Immature natural killer cell (primary cell): ENCODE data around the gene SCYL3. TPM values are rescaled to one million over a fixed set of nuclear protein-coding genes. Genes with fewer than 3 reads are reported as not detected.
"Not testable (repeated sequence)": the region's sequence is repeated elsewhere in the genome, so short reads cannot be mapped to it uniquely, and the experiment has no call there.

Experiments
- DNase-seq, 3 donors: peaks; one replicate each; pipeline ENCODE4 v3.0.0; 2022; ENCODE audit warnings: mixed read lengths in 1 of 3
- H3K27ac Mint-ChIP-seq, 6 donors: one replicate each; pipeline ENCODE4 v1.8.0; 2020; ENCODE audit warnings: mixed read lengths in 6 of 6, mild to moderate bottlenecking in 5 of 6, inconsistent platforms in 4 of 6, moderate library complexity in 3 of 6
- H3K27me3 Mint-ChIP-seq, 3 donors: one replicate each; pipeline ENCODE4 v1.8.0; 2020 to 2021; ENCODE audit warnings: low read depth in 3 of 3, mild to moderate bottlenecking in 3 of 3, mixed read lengths in 3 of 3, moderate library complexity in 3 of 3, inconsistent platforms in 1 of 3
- H3K36me3 Mint-ChIP-seq, 3 donors: one replicate each; pipeline ENCODE4 v1.8.0; 2020; ENCODE audit warnings: mixed read lengths in 3 of 3, inconsistent platforms in 2 of 3, mild to moderate bottlenecking in 2 of 3
- H3K4me1 Mint-ChIP-seq, 2 donors: one replicate each; pipeline ENCODE4 v1.8.0; 2020; ENCODE audit warnings: inconsistent platforms in 2 of 2, mild to moderate bottlenecking in 2 of 2, mixed read lengths in 2 of 2, moderate library complexity in 1 of 2
- H3K4me3 Mint-ChIP-seq, 5 donors: one replicate each; pipeline ENCODE4 v1.8.0; 2020; ENCODE audit warnings: mild to moderate bottlenecking in 5 of 5, mixed read lengths in 5 of 5, inconsistent platforms in 3 of 5, moderate library complexity in 3 of 5
- H3K9me3 Mint-ChIP-seq, 6 donors: one replicate each; pipeline ENCODE4 v1.8.0; 2020; ENCODE audit warnings: mild to moderate bottlenecking in 6 of 6, mixed read lengths in 6 of 6, inconsistent platforms in 4 of 6, moderate library complexity in 3 of 6
- polyA plus RNA-seq, 3 donors: library from polyadenylated mRNA; unstranded; fragments of 300-500 nt; fragmentation: Illumina TruSeq; gene quantifications; one replicate each; pipeline ENCODE4 v1.2.3, GENCODE V29; 2021

Gene SCYL3
- polyA plus RNA-seq, 3 donors from 2014 or later, result 6.1 to 13.1 (median 6.8) TPM

DNA sequence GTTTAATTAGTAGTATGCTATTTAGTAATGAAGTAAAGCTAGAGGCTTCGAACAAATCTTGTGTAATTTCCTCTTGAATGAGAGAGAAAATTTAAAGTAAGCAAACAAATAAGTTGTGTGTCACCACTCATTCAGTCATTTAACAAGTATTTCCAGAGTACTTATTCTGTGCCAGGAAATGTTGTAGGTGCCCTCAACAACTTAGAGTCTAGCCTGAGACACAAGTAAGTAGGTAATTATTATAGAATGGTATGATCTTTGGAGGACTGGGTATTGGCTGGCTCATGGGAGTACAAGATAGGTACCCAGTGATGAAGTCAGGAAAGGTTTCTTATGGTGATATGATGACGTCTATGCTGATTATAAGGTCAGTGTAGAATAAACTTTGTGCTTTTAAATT, 81.6 kb downstream of the SCYL3 start:
- H3K9me3 Mint-ChIP-seq, result no peaks in the 10 kb centered on the region
- DNase-seq, result no peak
- no peak overlapping the region for H3K27ac Mint-ChIP-seq
- peaks cover 10 to 17% of the 10 kb centered on the region in 2 donors for H3K4me1 Mint-ChIP-seq
- H3K27me3 Mint-ChIP-seq, result peaks cover 0 to 2% (median 0%) of the 10 kb centered on the region in 3 donors
- H3K4me3 Mint-ChIP-seq, result no peak overlapping the region
- peaks cover 0 to 6% (median 2%) of the 10 kb centered on the region in 3 donors for H3K36me3 Mint-ChIP-seq

- DNase-seq, H3K27me3 Mint-ChIP-seq, H3K4me3 Mint-ChIP-seq, H3K27ac Mint-ChIP-seq, H3K36me3 Mint-ChIP-seq, H3K9me3 Mint-ChIP-seq: not testable (repeated sequence)
- H3K4me1 Mint-ChIP-seq, result peaks cover 10 to 17% of the 10 kb centered on the region in 2 donors
These were observed 82.2 kb downstream of the SCYL3 start for GRCh38 chr1:169811418-169812035.

GRCh38 chr1:169809370-169810095, 84.2 kb downstream of the SCYL3 start:
- Mint-ChIP-seq H3K27ac (no peak overlapping the region), H3K9me3 (no peaks in the 10 kb centered on the region), H3K4me1 (peaks cover 9 to 15% of the 10 kb centered on the region in 2 donors), H3K4me3 (no peak overlapping the region), H3K36me3 (peaks cover 0 to 7% (median 4%) of the 10 kb centered on the region in 3 donors), H3K27me3 (no peaks in the 10 kb centered on the region)
- peak; percentile 27 to 45 (median 28) for DNase-seq

- Mint-ChIP-seq H3K27ac (no peak overlapping the region), H3K4me1 (no peaks in the 10 kb centered on the region), H3K9me3 (no peaks in the 10 kb centered on the region), H3K4me3 (no peak overlapping the region), H3K36me3 (peaks cover 5 to 14% (median 11%) of the 10 kb centered on the region in 3 donors), H3K27me3 (no peaks in the 10 kb centered on the region)
- DNase-seq, result no peak
These were observed 88.8 kb downstream of the SCYL3 start for GRCh38 chr1:169804941-169805340.

GRCh38 chr1:169802888-169803287, 90.8 kb downstream of the SCYL3 start:
- no peak overlapping the region for H3K27ac Mint-ChIP-seq
- peaks cover 6 to 15% (median 11%) of the 10 kb centered on the region in 3 donors for H3K36me3 Mint-ChIP-seq
- no peaks in the 10 kb centered on the region for H3K27me3 Mint-ChIP-seq
- H3K9me3 Mint-ChIP-seq, result no peaks in the 10 kb centered on the region
- DNase-seq, result no peak
- no peak overlapping the region for H3K4me3 Mint-ChIP-seq
- no peaks in the 10 kb centered on the region for H3K4me1 Mint-ChIP-seq

Other genes with a start within 250 kb of the SCYL3 start
- gene SELL, start 182.3 kb downstream of the SCYL3 start, polyA plus RNA-seq, result 1,000 to 10,000 TPM; 1,217 to 1,884 (median 1,329) TPM
- not detected for gene SELE, start 159.8 kb downstream of the SCYL3 start, polyA plus RNA-seq
- 10 to 100 TPM; 18.8 to 27.3 (median 22.7) TPM for gene METTL18, start 99.0 kb downstream of the SCYL3 start, polyA plus RNA-seq
- 10 to 100 TPM; 19.2 to 29.8 (median 28.9) TPM for gene KIFAP3, start 180.8 kb upstream of the SCYL3 start, polyA plus RNA-seq